AG04450 (cell line): ENCODE results near the gene SEMA7A. TPM values are rescaled to one million over a fixed set of nuclear protein-coding genes. Genes with fewer than 3 reads are reported as not detected.

Experiments
- CTCF ChIA-PET: fragments of 300-600, 350-600 bp; formaldehyde crosslinking; extraction: SDS; loops from one replicate; lab custom pipeline; 2022; ENCODE audit warnings: antibody characterized with exemption, inconsistent platforms; lab: Charles Lee
- POLR2A ChIA-PET: fragments of 350-600 bp; formaldehyde crosslinking; extraction: SDS; loops from one replicate; lab custom pipeline; 2021; ENCODE audit warnings: antibody characterized with exemption, inconsistent platforms; lab: Yijun Ruan, JAX
- DNase-seq: peaks from one replicate; pipeline ENCODE4 v3.0.0-alpha.2; 2011; ENCODE audit warnings: low read depth, low spot score
- H3K27ac ChIP-seq: one replicate; pipeline ENCODE4 v1.5.1; 2012; ENCODE audit warnings: low read depth, low read length, control low read depth
- H3K27me3 ChIP-seq: one replicate; pipeline ENCODE4 v1.6.0; 2012; ENCODE audit warnings: low read length; ENCODE audit not compliant: control insufficient read depth, insufficient read depth
- H3K4me3 ChIP-seq: 2 replicates; pipeline ENCODE4 v1.5.1; 2011; ENCODE audit warnings: mild to moderate bottlenecking, low read depth, low read length, control low read depth
- H3K9me3 ChIP-seq: 2 replicates; pipeline ENCODE4 v1.5.1; 2012; ENCODE audit warnings: low read length; ENCODE audit not compliant: control insufficient read depth, insufficient read depth
- CTCF ChIP-seq: IDR thresholded peaks from 2 replicates; pipeline ENCODE4 v1.5.1; 2011; ENCODE audit warnings: low read depth, low read length, control low read depth, inconsistent platforms
- polyA plus RNA-seq: library from polyadenylated mRNA; depleted of rRNA; stranded (reverse); fragments of >200 nt; gene quantifications from 2 replicates; pipeline ENCODE4 v1.2.3, GENCODE V29; 2011

The SEMA7A gene
- polyA plus RNA-seq, 1 experiment: 7.5 TPM

- H3K27me3 ChIP-seq: peaks cover 12% of the 10 kb centered on the region
- no peak overlapping the region for H3K27ac ChIP-seq
- TF ChIP-seq CTCF: no peak
- ChIA-PET CTCF (interaction anchor here (1.1 to 2.9 kb wide), 6 partner anchors 8 to 254 kb away, joined by 3 to 47 read pairs (median 6); partner anchors contain the start of gene UBL7), POLR2A (no interaction called here)
- H3K9me3 ChIP-seq: no peaks in the 10 kb centered on the region; the same call in 1 of the 2 replicates
- no peak overlapping the region for H3K4me3 ChIP-seq
- no peak for DNase-seq
These were observed 56.8 kb downstream of the SEMA7A start for GRCh38 chr15:74376825-74377581.

- CTCF ChIA-PET: interaction anchor here (0.6 to 2.9 kb wide), 13 partner anchors 8 to 392 kb away, joined by 3 to 47 read pairs (median 5); partner anchors contain the start of gene UBL7
- Histone ChIP-seq H3K9me3 (no peaks in the 10 kb centered on the region; the same call in 1 of the 2 replicates), H3K27ac (no peak overlapping the region), H3K4me3 (no peak overlapping the region), H3K27me3 (peaks cover 17% of the 10 kb centered on the region)
- DNase-seq: no peak
- POLR2A ChIA-PET: no interaction called here
- no peak for TF ChIP-seq CTCF
These were observed 57.5 kb downstream of the SEMA7A start for GRCh38 chr15:74376226-74376625.

DNA sequence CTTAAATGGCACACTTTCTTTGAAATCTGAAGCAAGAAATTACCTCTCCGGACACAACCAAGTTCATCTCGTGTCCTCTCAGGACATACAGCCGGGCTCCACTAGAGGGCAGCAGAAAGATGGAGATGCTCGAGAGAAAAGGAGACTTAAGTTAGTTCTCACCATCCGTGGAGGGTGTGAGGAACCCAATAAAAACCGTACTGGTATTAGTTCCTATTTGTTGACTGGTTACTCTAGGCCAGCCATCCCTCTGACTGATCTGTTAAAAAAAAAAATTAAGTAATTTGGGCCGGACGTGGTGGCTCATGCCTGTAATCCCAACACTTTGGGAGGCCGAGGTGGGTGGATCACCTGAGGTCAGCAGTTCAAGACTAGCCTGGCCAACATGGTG is 58.5 kb downstream of the SEMA7A start:
- Histone ChIP-seq H3K4me3 (no peak overlapping the region), H3K27ac (no peak overlapping the region), H3K9me3 (no peaks in the 10 kb centered on the region; the same call in 1 of the 2 replicates), H3K27me3 (peaks cover 24% of the 10 kb centered on the region)
- peak; percentile 92 for TF ChIP-seq CTCF
- POLR2A ChIA-PET: no interaction called here
- CTCF ChIA-PET: interaction anchor here (0.8 to 2.9 kb wide), 14 partner anchors 9 to 393 kb away, joined by 3 to 47 read pairs (median 4); no protein-coding TSS in a partner anchor
- DNase-seq: no peak

- peaks cover 29% of the 10 kb centered on the region for H3K27me3 ChIP-seq
- H3K4me3 ChIP-seq: peak overlapping the region; percentile 79
- no peak overlapping the region for H3K27ac ChIP-seq
- ChIA-PET POLR2A (no interaction called here), CTCF (interaction anchor here (0.5 to 2.9 kb wide), 21 partner anchors 10 to 394 kb away, joined by 3 to 47 read pairs (median 3); no protein-coding TSS in a partner anchor)
- H3K9me3 ChIP-seq: no peaks in the 10 kb centered on the region; the same call in 1 of the 2 replicates
- DNase-seq: no peak
- TF ChIP-seq CTCF: no peak
These were observed 59.0 kb downstream of the SEMA7A start for GRCh38 chr15:74374648-74375302.
